Measurements from ENCODE around the gene ZNF496.

Gene ZNF496

GRCh38 chr1:247296599-247297180, 35.0 kb downstream of the ZNF496 start:
- H3K4me2 ChIP-seq (ENCODE audit: low read length): no peak overlapping the region
- no peaks in the 10 kb centered on the region for H4K20me1 ChIP-seq (ENCODE audit: insufficient read depth, low read length)
- no peaks in the 10 kb centered on the region for H3F3A ChIP-seq (ENCODE audit: insufficient read depth, low read length)
- H3K27me3 ChIP-seq (ENCODE audit: insufficient read depth, low read length): no peaks in the 10 kb centered on the region
- no peak overlapping the region for H3K9ac ChIP-seq (ENCODE audit: low read length)
- H3K27ac ChIP-seq (ENCODE audit: low read depth, low read length, poor library complexity, severe bottlenecking): no peak overlapping the region
- H3K9me3 ChIP-seq (ENCODE audit: low read length): no peaks in the 10 kb centered on the region
- H3K9me2 ChIP-seq (ENCODE audit: low read depth, low read length): no peaks in the 10 kb centered on the region
- H3K36me3 ChIP-seq (ENCODE audit: insufficient read depth, low read length): no peaks in the 10 kb centered on the region
- H3K4me3 ChIP-seq (ENCODE audit: low read depth, low read length, poor library complexity, severe bottlenecking): no peak overlapping the region
- H3K79me2 ChIP-seq (ENCODE audit: insufficient read depth, low read length): no peaks in the 10 kb centered on the region
- no peaks in the 10 kb centered on the region for H3K4me1 ChIP-seq (ENCODE audit: insufficient read depth, low read length, severe bottlenecking)
- TF ChIP-seq EZH2 (IDR thresholded peaks at IDR 0.05; ENCODE audit: borderline replicate concordance, low read length): no peak
- TF ChIP-seq CTCF (IDR thresholded peaks at IDR 0.05; ENCODE audit: low read length): no peak
- H2AFZ ChIP-seq (ENCODE audit: low read length): no peak overlapping the region

DNA sequence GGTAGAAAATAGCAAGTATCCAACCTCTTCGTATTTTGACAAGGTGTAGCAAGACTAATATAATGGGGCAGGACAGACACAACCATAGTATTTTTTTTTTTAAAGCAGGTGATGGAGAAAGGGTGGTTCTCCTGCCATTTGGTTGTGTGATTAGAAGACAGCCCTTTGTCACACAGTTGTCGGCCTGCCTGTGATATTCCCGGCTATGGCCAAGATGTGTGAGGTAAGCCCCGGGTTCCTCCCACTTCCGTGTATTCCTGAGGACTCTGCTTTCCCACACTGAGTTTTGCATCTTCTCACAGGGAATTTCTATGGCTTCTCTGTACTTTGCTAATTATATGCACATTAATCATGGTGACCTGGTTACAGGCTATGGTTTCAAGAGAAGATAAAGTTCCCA, 35.9 kb downstream of the ZNF496 start:
- Histone ChIP-seq H3K4me3 (ENCODE audit: low read depth, low read length, poor library complexity, severe bottlenecking) (no peak overlapping the region), H3K9me2 (ENCODE audit: low read depth, low read length) (no peaks in the 10 kb centered on the region), H3K9me3 (ENCODE audit: low read length) (no peaks in the 10 kb centered on the region), H3K9ac (ENCODE audit: low read length) (no peak overlapping the region), H3K4me1 (ENCODE audit: insufficient read depth, low read length, severe bottlenecking) (no peaks in the 10 kb centered on the region), H3K4me2 (ENCODE audit: low read length) (no peak overlapping the region), H3K27ac (ENCODE audit: low read depth, low read length, poor library complexity, severe bottlenecking) (no peak overlapping the region), H3K79me2 (ENCODE audit: insufficient read depth, low read length) (no peaks in the 10 kb centered on the region), H3F3A (ENCODE audit: insufficient read depth, low read length) (no peaks in the 10 kb centered on the region), H4K20me1 (ENCODE audit: insufficient read depth, low read length) (no peaks in the 10 kb centered on the region), H3K27me3 (ENCODE audit: insufficient read depth, low read length) (no peaks in the 10 kb centered on the region), H3K36me3 (ENCODE audit: insufficient read depth, low read length) (no peaks in the 10 kb centered on the region), H2AFZ (ENCODE audit: low read length) (no peak overlapping the region)
- TF ChIP-seq EZH2 (IDR thresholded peaks at IDR 0.05; ENCODE audit: borderline replicate concordance, low read length): no peak
- TF ChIP-seq CTCF (IDR thresholded peaks at IDR 0.05; ENCODE audit: low read length): no peak

DNA sequence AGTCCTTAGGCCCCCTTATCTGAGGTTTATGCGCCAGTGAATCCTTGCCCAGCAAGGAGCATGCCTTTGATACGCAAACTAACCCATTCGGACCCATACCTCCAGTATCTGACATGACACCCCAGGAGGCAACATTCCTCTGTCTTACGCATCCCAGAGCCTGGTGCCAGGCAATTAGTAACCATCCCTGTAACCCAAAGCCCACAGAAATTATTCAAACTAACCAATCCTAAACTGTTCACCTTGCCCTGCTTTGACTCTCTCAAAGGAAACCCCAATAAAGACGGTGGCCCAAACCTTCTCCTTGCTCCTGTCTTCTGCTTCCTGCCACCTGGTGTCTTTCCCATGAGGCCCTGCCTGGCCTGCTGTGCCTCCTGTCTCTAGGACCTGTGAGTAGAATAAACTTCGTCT, 36.4 kb downstream of the ZNF496 start:
- H3K36me3 ChIP-seq (ENCODE audit: insufficient read depth, low read length): no peaks in the 10 kb centered on the region
- H3K4me1 ChIP-seq (ENCODE audit: insufficient read depth, low read length, severe bottlenecking): no peaks in the 10 kb centered on the region
- H2AFZ ChIP-seq (ENCODE audit: low read length): no peak overlapping the region
- no peaks in the 10 kb centered on the region for H3K9me3 ChIP-seq (ENCODE audit: low read length)
- no peaks in the 10 kb centered on the region for H4K20me1 ChIP-seq (ENCODE audit: insufficient read depth, low read length)
- no peak overlapping the region for H3K4me3 ChIP-seq (ENCODE audit: low read depth, low read length, poor library complexity, severe bottlenecking)
- H3K9me2 ChIP-seq (ENCODE audit: low read depth, low read length): no peaks in the 10 kb centered on the region
- H3K27me3 ChIP-seq (ENCODE audit: insufficient read depth, low read length): no peaks in the 10 kb centered on the region
- no peak overlapping the region for H3K9ac ChIP-seq (ENCODE audit: low read length)
- H3K79me2 ChIP-seq (ENCODE audit: insufficient read depth, low read length): no peaks in the 10 kb centered on the region
- TF ChIP-seq CTCF (IDR thresholded peaks at IDR 0.05; ENCODE audit: low read length) (no peak), EZH2 (IDR thresholded peaks at IDR 0.05; ENCODE audit: borderline replicate concordance, low read length) (no peak)
- no peaks in the 10 kb centered on the region for H3F3A ChIP-seq (ENCODE audit: insufficient read depth, low read length)
- H3K27ac ChIP-seq (ENCODE audit: low read depth, low read length, poor library complexity, severe bottlenecking): no peak overlapping the region
- H3K4me2 ChIP-seq (ENCODE audit: low read length): no peak overlapping the region
